Parathyroid adenoma (tissue), 2 donors: ENCODE results near the gene CCDC12.

Experiments used
- H2AFZ ChIP-seq: fragments of 300-600 bp; sonication (generic); one replicate; pipeline ENCODE4 v1.7.0; 2017; ENCODE audit warnings: antibody characterized with exemption, mild to moderate bottlenecking
- H3K27ac ChIP-seq: fragments of 300-600 bp; sonication (generic); one replicate; pipeline ENCODE4 v1.7.0; 2017
- H3K27me3 ChIP-seq: fragments of 300-600 bp; sonication (generic); one replicate; pipeline ENCODE4 v1.7.0; 2017; ENCODE audit warnings: low read length; ENCODE audit not compliant: control insufficient read depth, insufficient read depth
- H3K36me3 ChIP-seq: fragments of 300-600 bp; sonication (generic); one replicate; pipeline ENCODE4 v1.7.0; 2017; ENCODE audit warnings: low read length; ENCODE audit not compliant: control insufficient read depth, insufficient read depth
- H3K4me1 ChIP-seq: fragments of 300-600 bp; sonication (generic); one replicate; pipeline ENCODE4 v1.7.0; 2017; ENCODE audit warnings: control low read depth
- H3K4me2 ChIP-seq: fragments of 300-600 bp; sonication (generic); one replicate; pipeline ENCODE4 v1.7.0; 2017; ENCODE audit warnings: low read length
- H3K4me3 ChIP-seq: fragments of 300-600 bp; sonication (generic); one replicate; pipeline ENCODE4 v1.7.0; 2017; ENCODE audit warnings: low read depth, low read length
- H3K79me2 ChIP-seq: fragments of 300-600 bp; sonication (generic); one replicate; pipeline ENCODE4 v1.7.0; 2017; ENCODE audit warnings: control low read depth
- H3K9ac ChIP-seq: fragments of 300-600 bp; sonication (generic); one replicate; pipeline ENCODE4 v1.7.0; 2017; ENCODE audit warnings: mild to moderate bottlenecking
- H3K9me3 ChIP-seq: fragments of 300-600 bp; sonication (generic); one replicate; pipeline ENCODE4 v1.7.0; 2017; ENCODE audit warnings: low read length; ENCODE audit not compliant: control insufficient read depth
- TF ChIP-seq, protein P1 (sequence below): fragments of 300-600 bp; sonication (generic); IDR thresholded peaks from one replicate; pipeline ENCODE4 v1.7.0; 2017; ENCODE audit warnings: antibody characterized with exemption, mild to moderate bottlenecking
- donor health status: primary hyperparathyroidism.

Gene CCDC12

GRCh38 chr3:47019201-47019600 lies 42.7 kb upstream of the CCDC12 start:
- Histone ChIP-seq H3K27ac (no peak overlapping the region), H3K9me3 (no peaks in the 10 kb centered on the region), H3K4me2 (no peak overlapping the region), H3K4me1 (peaks cover 2% of the 10 kb centered on the region), H3K79me2 (peaks cover 21% of the 10 kb centered on the region), H3K9ac (no peak overlapping the region), H3K4me3 (no peak overlapping the region), H3K36me3 (no peaks in the 10 kb centered on the region), H2AFZ (no peak overlapping the region), H3K27me3 (no peaks in the 10 kb centered on the region)
- TF ChIP-seq, protein P1, sequence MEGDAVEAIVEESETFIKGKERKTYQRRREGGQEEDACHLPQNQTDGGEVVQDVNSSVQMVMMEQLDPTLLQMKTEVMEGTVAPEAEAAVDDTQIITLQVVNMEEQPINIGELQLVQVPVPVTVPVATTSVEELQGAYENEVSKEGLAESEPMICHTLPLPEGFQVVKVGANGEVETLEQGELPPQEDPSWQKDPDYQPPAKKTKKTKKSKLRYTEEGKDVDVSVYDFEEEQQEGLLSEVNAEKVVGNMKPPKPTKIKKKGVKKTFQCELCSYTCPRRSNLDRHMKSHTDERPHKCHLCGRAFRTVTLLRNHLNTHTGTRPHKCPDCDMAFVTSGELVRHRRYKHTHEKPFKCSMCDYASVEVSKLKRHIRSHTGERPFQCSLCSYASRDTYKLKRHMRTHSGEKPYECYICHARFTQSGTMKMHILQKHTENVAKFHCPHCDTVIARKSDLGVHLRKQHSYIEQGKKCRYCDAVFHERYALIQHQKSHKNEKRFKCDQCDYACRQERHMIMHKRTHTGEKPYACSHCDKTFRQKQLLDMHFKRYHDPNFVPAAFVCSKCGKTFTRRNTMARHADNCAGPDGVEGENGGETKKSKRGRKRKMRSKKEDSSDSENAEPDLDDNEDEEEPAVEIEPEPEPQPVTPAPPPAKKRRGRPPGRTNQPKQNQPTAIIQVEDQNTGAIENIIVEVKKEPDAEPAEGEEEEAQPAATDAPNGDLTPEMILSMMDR = no peak

DNA sequence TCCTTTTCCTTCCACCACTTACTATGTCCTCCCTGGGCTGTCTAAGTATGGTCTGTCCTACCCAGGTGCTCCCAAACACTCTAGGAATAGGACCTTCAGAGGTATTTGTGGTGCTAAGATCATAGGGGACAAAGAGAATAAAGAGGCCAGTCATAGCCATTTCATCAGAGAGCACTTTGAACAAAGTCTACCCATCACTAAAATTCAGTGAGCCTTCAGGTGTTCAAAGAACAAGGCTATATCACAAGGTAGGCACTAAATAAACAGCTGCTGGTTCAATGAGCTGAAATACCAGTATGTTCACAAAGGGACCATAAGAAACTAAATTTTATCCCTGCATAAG lies 41.7 kb upstream of the CCDC12 start:
- Histone ChIP-seq H3K36me3 (no peaks in the 10 kb centered on the region), H3K9me3 (no peaks in the 10 kb centered on the region), H2AFZ (no peak overlapping the region), H3K79me2 (peaks cover 13% of the 10 kb centered on the region), H3K4me2 (no peak overlapping the region), H3K4me1 (peaks cover 2% of the 10 kb centered on the region), H3K9ac (no peak overlapping the region), H3K27ac (no peak overlapping the region), H3K27me3 (no peaks in the 10 kb centered on the region), H3K4me3 (no peak overlapping the region)
- TF ChIP-seq, protein P1 = no peak

DNA sequence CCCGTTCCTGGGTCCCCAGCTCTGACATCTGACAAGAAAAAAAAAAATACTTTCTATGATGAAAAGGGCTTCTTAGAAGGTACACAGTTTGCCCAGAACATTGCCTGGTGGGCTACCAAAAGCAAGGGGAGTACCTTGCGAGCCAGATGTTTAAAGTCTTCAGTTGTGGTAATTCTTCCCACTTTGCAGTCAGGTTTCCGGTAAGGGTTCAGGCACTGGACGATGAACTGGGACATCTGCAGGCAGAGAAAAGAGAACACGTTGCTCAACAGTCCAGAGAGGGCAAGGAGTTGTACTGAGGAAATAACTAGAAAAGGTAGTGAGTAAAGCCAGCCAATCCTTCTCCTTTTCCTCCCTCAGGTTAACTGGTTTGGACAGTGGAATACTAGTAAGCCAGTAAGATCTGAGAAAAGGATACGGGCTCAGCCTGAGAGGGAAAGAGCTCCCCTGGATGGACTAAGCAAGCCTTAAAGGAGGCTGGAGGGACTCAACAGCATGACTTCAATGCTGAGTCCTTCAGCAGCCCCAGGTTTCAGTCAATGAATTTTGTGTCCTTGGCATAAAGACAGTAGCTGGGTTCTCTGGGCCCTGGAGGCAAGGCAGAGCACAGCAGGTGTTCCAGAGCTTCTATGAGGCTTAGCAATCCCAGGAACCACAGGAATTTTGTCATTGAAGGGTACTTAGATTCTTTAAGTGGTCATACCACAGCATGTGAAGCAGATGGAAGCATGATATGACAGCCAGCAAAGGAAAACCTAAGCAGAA lies 41.1 kb upstream of the CCDC12 start:
- H3K4me3 ChIP-seq = no peak overlapping the region
- no peaks in the 10 kb centered on the region for H3K27me3 ChIP-seq
- H3K4me2 ChIP-seq = no peak overlapping the region
- H3K27ac ChIP-seq = no peak overlapping the region
- no peaks in the 10 kb centered on the region for H3K9me3 ChIP-seq
- TF ChIP-seq, protein P1 = no peak
- no peak overlapping the region for H2AFZ ChIP-seq
- no peaks in the 10 kb centered on the region for H3K36me3 ChIP-seq
- H3K79me2 ChIP-seq = peaks cover 9% of the 10 kb centered on the region
- H3K4me1 ChIP-seq = peaks cover 2% of the 10 kb centered on the region
- H3K9ac ChIP-seq = no peak overlapping the region

GRCh38 chr3:47016934-47017435 lies 40.4 kb upstream of the CCDC12 start:
- Histone ChIP-seq H3K27ac (no peak overlapping the region), H3K27me3 (no peaks in the 10 kb centered on the region), H2AFZ (no peak overlapping the region), H3K4me1 (no peaks in the 10 kb centered on the region), H3K9ac (no peak overlapping the region), H3K36me3 (no peaks in the 10 kb centered on the region), H3K9me3 (no peaks in the 10 kb centered on the region), H3K79me2 (peaks cover 7% of the 10 kb centered on the region), H3K4me2 (no peak overlapping the region), H3K4me3 (no peak overlapping the region)
- TF ChIP-seq, protein P1 = no peak
